IPS DF 19.7 (cell line): ENCODE data around the gene QSER1.
"Not testable (repeated sequence)": the region's sequence is repeated elsewhere in the genome, so short reads cannot be mapped to it uniquely, and the experiment has no call there.

Experiments
- DNase-seq: peaks from one replicate; pipeline ENCODE4 v3.0.0-alpha.2; 2013; ENCODE audit warnings: low read depth, low spot score

QSER1 gene

DNA sequence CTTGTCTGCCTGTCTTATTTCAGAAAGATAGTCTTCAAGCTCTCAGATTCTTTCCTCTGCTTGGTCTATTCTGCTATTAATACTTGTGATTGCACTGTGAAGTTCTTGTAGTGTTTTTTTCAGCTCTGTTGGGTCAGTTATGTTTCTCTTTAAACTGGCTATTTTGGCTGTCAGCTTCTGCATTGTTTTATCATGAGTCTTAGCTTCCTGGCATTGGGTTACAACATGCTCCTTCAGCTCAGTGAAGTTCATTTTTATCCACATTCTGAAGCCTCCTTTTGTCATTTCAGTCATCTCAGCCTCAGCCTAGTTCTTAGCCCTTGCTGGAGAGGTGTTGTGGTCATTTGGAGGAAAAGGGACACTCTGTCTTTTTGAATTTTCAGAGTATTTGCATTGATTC is 107.6 kb downstream of the QSER1 start:
- no peak for DNase-seq

GRCh38 chr11:33001281-33001680 is 108.7 kb downstream of the QSER1 start:
- DNase-seq = no peak

GRCh38 chr11:33001751-33002542 is 109.3 kb downstream of the QSER1 start:
- no peak for DNase-seq

GRCh38 chr11:33005175-33005574 is 112.6 kb downstream of the QSER1 start:
- DNase-seq = no peak

- no peak for DNase-seq
Measured at GRCh38 chr11:33006010-33006409, 113.4 kb downstream of the QSER1 start.

- DNase-seq = no peak
Measured at GRCh38 chr11:33013755-33014154, 121.1 kb downstream of the QSER1 start.

DNA sequence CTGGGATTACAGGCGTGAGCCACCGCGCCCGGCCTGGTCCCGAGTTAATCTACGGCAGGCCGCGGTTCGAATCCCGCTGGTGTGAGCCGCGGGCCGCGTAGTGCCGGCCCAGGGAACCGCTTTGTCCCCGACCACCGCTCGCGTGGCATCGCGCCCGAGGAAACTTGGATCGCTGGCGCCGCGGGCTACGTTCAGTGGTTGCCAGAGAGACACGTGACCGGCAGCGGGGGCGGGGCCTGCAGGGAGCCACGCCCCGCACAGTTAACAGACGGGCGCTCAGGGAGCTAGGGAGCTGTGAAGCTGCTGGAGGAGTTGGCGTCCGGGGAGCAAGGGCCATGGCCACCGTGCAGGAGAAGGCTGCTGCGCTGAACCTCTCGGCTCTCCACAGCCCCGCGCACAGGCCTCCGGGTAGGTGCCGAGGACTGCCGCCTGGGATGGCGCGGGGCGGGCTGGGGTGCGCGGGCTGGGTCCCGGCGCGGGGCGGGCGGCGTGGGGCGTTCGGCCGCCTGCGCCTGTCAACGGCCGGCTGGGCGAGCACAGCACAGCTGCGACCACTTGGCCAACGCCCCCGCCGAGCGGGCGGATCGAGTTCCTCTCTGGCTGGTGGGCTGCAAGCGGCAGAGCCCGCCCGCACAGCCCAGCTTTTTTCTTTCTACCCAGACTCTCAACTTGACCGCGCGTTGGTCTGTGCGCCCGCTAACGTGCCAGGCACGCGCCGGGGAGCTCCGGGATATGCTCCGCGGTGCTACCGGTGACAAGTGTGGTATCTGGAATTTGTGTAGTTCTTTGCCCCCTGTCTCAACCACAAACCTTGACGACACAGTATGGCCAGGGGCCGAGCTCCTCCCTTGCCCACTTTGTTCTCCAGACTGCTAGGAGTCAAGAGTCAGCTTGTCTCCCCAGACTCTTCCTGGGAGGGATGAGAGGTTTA is 123.3 kb downstream of the QSER1 start, which contains the start of gene DEPDC7:
DEPDC7 (plus strand) TSS at position 258 of the 931 bp plus-strand sequence; CDS start at position 336, 78 bp downstream.
- no peak for DNase-seq

DNA sequence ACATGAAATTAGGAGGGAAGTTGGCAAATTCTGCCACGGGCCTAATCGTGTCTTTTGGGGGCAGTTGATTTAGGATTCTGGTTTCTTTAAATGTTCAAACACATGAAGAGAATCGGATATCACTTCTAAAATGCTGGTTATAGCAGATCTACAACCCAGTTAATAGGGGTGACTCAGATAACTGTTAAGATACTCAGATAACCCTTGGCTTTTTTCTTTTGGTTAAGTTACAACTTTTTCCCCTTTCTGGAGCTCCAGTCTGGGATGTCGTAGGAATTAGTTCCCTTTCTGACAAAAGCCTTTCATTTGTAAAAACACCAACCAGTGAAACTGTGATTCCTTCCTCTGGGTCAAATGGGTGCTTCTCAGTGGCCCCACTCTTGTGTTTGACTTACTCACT is 124.0 kb downstream of the QSER1 start:
- DNase-seq = no peak

DNA sequence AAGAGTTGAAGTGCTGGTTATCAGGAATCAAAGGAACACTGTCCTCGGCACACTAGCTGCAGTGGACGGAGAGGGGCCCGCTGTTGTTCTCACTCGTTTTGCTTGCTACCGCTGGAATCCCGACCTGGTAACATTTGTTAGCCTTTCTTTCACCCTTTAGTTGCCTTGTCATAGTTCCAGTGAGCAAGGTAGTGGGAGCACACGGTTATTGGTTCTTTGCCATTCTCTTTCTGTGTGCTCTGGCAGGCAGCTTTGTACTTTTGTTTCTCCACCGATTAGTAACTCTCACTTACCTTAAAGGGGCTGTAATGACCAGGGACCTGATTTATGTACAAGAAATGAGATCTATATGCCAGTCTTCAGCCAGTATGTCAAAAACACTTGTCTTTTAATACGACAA is 124.9 kb downstream of the QSER1 start:
- DNase-seq = no peak

DNA sequence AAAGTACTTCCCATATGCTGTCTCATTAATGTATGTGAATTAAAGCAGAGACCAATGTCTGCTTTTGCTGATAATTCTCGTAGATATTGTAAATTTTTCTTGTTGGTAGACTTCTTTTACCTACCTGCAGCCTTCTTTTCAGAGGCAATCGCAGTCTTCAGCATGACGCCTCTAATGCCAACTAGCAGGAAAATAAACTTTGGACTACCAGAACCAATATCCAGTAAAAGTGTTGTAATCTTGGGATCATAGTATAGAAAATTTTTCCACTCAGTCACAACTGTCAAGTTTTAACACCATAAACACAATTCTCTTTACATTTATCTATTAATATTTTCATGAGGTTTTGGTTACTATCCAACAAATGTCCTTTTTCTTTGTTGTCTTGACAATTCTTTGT is 125.4 kb downstream of the QSER1 start:
- no peak for DNase-seq

DNA sequence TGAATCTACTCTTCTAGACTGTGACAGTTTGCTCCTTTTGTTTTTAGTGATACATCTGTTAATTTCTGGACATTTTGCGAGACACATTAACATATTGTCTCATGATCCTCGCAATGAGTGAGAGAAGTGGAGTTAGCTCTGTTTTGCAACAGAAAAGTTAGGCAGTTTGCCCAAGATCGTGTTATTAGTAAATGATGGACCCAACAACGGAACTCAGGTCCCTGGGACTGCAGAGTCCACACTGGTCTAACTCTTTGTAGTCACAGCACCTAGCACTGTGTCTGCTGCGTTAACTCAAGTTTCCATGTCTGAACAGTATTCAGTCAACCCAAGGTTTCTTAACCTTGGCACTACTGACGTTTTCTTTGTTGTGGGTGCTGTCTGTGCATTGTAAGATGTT is 126.2 kb downstream of the QSER1 start:
- no peak for DNase-seq

GRCh38 chr11:33021501-33021900 is 128.9 kb downstream of the QSER1 start:
- no peak for DNase-seq

GRCh38 chr11:33021937-33022336 is 129.3 kb downstream of the QSER1 start:
- DNase-seq = no peak

- no peak for DNase-seq
Measured at GRCh38 chr11:33025339-33025722, 132.7 kb downstream of the QSER1 start.

DNA sequence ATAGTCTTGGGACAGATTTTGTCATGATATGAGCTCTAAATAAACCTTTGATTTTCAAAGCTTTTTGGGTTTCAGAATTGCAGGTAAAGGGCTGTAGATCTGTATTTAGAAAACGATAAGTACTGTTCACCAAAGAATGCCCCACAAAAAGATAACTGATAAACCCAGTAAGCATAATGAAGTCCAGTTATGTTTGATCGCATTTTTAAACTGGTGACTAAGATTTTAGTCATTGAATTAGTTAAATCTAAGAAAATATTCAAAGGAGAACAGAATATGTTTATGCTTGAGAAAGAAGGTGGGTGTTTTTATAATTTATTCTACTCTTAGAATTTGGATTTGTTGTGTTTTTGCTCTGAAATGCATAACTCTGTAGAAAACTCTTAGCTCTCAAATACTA is 134.6 kb downstream of the QSER1 start:
- no peak for DNase-seq

GRCh38 chr11:33027846-33028536 is 135.4 kb downstream of the QSER1 start:
- DNase-seq = no peak

- DNase-seq = no peak
Measured at GRCh38 chr11:33028537-33028914, 135.9 kb downstream of the QSER1 start.

GRCh38 chr11:33029218-33029617 is 136.6 kb downstream of the QSER1 start:
- not testable (repeated sequence) for DNase-seq
